ENCODE measurements around the gene HOXB4. TPM values are rescaled to one million over a fixed set of nuclear protein-coding genes. Genes with fewer than 3 reads are reported as not detected.

HOXB4 gene
- total RNA-seq, 4 donors from 2014 or later = 1.8 to 6.6 (median 5.1) TPM

DNA sequence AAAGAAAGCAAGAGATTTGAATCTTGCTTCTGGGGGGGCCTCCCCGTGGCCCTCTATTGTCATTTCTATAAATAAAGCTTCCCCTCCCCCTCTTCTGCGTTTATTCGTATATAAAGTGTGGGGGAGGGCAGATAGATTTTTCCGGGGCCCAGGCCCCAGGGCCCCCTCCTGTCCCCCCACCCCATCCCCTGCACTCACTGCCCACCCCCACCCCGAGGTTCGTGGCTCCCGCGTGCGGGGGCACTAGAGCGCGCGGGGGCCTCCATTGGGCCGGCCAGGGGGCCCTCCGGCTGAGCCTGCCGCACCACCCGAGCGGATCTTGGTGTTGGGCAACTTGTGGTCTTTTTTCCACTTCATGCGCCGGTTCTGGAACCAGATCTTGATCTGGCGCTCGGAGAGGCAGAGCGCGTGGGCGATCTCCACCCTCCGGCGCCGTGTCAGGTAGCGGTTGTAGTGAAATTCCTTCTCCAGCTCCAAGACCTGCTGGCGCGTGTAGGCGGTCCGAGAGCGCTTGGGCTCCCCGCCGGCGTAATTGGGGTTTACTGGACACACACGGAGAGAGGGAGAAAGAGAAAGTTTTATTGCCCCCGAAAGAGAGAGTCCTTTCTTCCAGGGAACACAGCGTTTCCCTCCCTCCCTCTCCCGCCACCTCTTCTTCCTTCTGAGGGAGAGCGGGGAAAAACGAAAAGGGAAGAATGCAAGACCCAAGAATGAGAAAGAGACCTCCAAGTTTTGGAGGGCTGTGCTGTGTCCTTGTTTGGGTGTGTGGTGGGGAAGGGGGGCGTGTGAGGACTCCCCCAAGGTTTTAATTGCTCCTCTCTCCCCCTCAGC, 1.5 kb downstream of the HOXB4 start:
- Histone ChIP-seq H3K27me3 (no peaks in the 10 kb centered on the region), H3K36me3 (peaks cover 0 to 4% (median 0%) of the 10 kb centered on the region in 3 donors), H3K9me3 (no peaks in the 10 kb centered on the region), H3K4me1 (peaks cover 0 to 48% (median 5%) of the 10 kb centered on the region in 4 donors), H3K4me3 (peak overlapping the region; percentile 60 to 82 (median 65)), H3K27ac (peak overlapping the region; percentile 77 to 92 (median 82))
- DNase-seq = peak in 2 of 3 donors; percentile 56 to 60
- TF ChIP-seq, protein P1, sequence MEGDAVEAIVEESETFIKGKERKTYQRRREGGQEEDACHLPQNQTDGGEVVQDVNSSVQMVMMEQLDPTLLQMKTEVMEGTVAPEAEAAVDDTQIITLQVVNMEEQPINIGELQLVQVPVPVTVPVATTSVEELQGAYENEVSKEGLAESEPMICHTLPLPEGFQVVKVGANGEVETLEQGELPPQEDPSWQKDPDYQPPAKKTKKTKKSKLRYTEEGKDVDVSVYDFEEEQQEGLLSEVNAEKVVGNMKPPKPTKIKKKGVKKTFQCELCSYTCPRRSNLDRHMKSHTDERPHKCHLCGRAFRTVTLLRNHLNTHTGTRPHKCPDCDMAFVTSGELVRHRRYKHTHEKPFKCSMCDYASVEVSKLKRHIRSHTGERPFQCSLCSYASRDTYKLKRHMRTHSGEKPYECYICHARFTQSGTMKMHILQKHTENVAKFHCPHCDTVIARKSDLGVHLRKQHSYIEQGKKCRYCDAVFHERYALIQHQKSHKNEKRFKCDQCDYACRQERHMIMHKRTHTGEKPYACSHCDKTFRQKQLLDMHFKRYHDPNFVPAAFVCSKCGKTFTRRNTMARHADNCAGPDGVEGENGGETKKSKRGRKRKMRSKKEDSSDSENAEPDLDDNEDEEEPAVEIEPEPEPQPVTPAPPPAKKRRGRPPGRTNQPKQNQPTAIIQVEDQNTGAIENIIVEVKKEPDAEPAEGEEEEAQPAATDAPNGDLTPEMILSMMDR (IDR thresholded peaks at IDR 0.05) = no peak
- TF ChIP-seq POLR2A (IDR thresholded peaks at IDR 0.05) = no peak

DNA sequence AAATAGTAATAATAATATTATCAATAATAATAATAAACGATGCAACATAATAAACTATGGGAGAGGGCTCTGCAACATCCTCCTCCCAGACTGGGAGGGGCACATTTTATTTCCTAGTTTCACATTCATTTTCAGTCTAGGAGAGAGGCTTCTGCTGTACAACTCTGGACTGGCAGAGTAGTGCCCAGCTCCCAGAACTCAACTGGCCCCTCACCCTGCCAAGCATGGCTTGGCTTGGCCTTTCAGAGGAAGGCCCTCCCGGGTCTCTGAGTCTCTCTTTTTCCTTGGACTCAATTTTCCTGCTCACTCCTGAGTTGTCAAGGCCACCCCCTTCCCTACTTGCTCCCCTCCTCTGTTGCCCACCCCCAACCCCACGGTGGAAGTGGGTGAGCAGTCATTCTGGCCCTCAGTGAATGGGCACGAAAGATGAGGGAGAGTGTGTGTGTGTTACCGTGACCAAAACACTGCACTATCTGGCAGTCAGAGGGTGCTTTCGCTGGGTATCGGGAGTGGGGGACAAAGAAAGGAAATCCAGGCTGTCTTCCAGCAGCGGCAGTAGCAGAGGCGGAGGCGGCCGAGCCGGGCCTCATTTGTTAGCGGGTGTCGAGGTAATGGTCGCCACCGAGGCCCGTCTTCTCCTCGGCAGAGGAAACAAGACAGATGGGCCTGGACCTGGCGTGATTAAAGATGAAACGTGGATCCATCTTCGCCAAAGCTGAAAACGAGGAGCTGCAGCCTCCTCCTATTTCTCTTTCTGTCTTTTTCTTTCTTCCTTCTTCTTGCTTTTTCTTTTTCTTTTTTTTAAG, 2.3 kb downstream of the HOXB4 start:
- H3K27ac ChIP-seq = peak overlapping the region; percentile 75 to 92 (median 79)
- H3K9me3 ChIP-seq = no peaks in the 10 kb centered on the region
- peak in 1 of 3 donors; percentile 49 for DNase-seq
- no peak for TF ChIP-seq POLR2A (IDR thresholded peaks at IDR 0.05)
- TF ChIP-seq, protein P1 (IDR thresholded peaks at IDR 0.05) = no peak
- peak overlapping the region in 2 of 4 donors; percentile 14 to 61 for H3K4me3 ChIP-seq
- H3K36me3 ChIP-seq = peaks cover 0 to 11% (median 0%) of the 10 kb centered on the region in 3 donors
- H3K4me1 ChIP-seq = peaks cover 0 to 44% (median 5%) of the 10 kb centered on the region in 4 donors
- H3K27me3 ChIP-seq = no peaks in the 10 kb centered on the region

DNA sequence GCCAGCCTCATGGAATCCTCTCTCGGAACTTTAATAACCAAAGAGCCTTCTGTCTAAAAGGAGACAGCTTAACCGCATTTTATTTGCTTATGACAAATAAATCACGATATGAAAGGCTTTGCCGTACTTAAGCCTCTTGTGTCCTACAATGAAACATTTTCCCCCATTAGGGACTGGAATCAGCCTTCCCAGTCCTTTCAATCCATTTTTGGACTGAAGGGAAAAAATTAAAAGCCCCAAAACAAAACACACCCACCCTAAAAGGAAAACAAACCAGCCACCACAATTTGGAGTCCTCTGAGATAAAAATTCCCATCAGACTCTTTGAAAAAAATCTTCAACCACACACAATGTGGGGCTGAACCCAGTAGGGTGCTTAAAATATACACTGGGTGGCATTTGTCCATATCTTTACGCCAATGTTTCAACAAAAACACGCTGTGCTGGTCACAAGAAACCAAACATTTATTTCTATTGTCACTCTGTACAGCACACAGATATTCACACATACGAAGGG, 3.0 kb downstream of the HOXB4 start:
- Histone ChIP-seq H3K27me3 (no peaks in the 10 kb centered on the region), H3K4me1 (peaks cover 0 to 41% (median 5%) of the 10 kb centered on the region in 4 donors), H3K36me3 (peaks cover 0 to 16% (median 0%) of the 10 kb centered on the region in 3 donors), H3K27ac (peak overlapping the region; percentile 32 to 92 (median 67)), H3K4me3 (peak overlapping the region in 1 of 4 donors; percentile 61), H3K9me3 (no peaks in the 10 kb centered on the region)
- DNase-seq = no peak
- TF ChIP-seq POLR2A (IDR thresholded peaks at IDR 0.05) = no peak
- TF ChIP-seq, protein P1 (IDR thresholded peaks at IDR 0.05) = no peak

DNA sequence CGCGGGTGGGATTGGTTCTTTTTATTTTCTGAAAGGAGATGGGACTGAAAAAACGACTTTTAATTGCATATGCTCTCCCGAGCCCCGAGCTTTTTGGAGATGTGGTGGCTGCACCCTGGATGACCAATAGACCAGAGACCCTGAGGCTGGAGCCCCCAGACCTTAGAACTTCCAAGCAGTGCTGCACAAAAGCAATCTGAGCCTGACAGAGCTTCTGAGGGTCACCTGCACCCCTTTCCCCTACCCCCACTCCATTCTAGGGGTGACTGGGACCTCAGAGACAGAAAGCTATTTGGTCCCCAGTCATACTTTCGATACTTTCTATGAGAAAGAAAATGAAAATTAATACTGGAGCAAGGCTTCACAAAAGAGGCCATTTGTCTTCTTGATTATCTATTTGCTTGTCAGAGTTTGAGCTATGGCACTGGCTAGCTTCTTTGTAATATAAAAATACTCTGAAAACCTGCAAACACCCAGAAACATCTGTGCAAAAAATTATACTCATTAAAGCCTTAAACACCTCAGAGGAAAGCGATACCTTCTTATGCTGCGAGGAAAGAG, 3.6 kb downstream of the HOXB4 start:
- no peak for DNase-seq
- H3K4me3 ChIP-seq = peak overlapping the region in 1 of 4 donors; percentile 61
- H3K9me3 ChIP-seq = no peaks in the 10 kb centered on the region
- TF ChIP-seq, protein P1 (IDR thresholded peaks at IDR 0.05) = no peak
- no peak for TF ChIP-seq POLR2A (IDR thresholded peaks at IDR 0.05)
- peaks cover 0 to 16% (median 0%) of the 10 kb centered on the region in 3 donors for H3K36me3 ChIP-seq
- H3K27ac ChIP-seq = peak overlapping the region; percentile 32 to 92 (median 67)
- no peaks in the 10 kb centered on the region for H3K27me3 ChIP-seq
- peaks cover 0 to 46% (median 5%) of the 10 kb centered on the region in 4 donors for H3K4me1 ChIP-seq

DNA sequence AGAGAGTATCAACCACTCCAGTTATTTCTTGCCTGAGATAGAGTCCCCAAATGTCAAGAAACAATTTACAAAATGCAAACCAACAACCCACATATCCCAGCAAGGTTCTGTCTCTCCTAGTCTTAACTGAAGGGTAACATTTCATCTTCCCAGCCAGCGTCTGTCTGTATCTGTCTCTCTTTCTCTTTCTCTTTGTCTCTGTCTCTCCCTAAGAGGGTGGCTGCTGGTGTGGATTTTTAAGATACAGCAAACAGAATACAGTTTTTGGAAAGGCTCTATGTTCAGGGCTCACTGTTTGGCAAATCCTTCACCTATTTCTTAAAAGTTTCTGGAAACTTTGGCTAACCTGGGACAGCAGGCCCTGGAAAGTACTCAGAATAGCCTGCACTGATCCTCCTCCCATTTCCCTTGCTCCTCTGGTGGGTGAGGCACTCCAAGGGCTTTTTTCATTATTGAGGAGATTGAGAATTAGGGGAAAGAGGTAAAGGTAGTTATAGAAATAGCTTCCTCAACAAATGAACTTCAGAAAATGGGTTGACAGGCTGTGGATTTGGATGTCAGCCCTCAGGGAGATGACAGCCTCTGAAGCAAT, 6.2 kb downstream of the HOXB4 start:
- Histone ChIP-seq H3K36me3 (peaks cover 0 to 16% (median 0%) of the 10 kb centered on the region in 3 donors), H3K9me3 (no peaks in the 10 kb centered on the region), H3K27me3 (no peaks in the 10 kb centered on the region), H3K4me1 (peaks cover 0 to 54% (median 2%) of the 10 kb centered on the region in 4 donors), H3K4me3 (peak overlapping the region in 1 of 4 donors; percentile 34), H3K27ac (peak overlapping the region; percentile 54 to 92 (median 67))
- TF ChIP-seq, protein P1 (IDR thresholded peaks at IDR 0.05) = no peak
- TF ChIP-seq POLR2A (IDR thresholded peaks at IDR 0.05) = no peak
- no peak for DNase-seq

All from Peyer's patch (tissue), 4 donors.